Hepatocyte (in vitro differentiated cells): ENCODE results near the gene LDLRAD4. TPM values are rescaled to one million over a fixed set of nuclear protein-coding genes. Genes with fewer than 3 reads are reported as not detected.

Experiments
- DNase-seq: peaks from one replicate; pipeline ENCODE4 v3.0.0-alpha.2; 2016; ENCODE audit warnings: low spot score
- H2AFZ ChIP-seq: fragments of 200-600 bp; sonication (generic); 2 replicates; pipeline ENCODE4 v1.6.0; 2016; ENCODE audit warnings: antibody characterized with exemption, mild to moderate bottlenecking
- H3K27ac ChIP-seq: fragments of 200-600 bp; sonication (generic); 2 replicates; pipeline ENCODE4 v1.5.1; 2016; ENCODE audit warnings: mild to moderate bottlenecking
- H3K27me3 ChIP-seq: fragments of 200-600 bp; sonication (generic); 2 replicates; pipeline ENCODE4 v1.6.1; 2016
- H3K36me3 ChIP-seq: fragments of 200-600 bp; sonication (generic); replicated peaks from 2 replicates; pipeline ENCODE4 v1.5.1; 2016; ENCODE audit warnings: low read depth; ENCODE audit not compliant: insufficient read depth
- H3K4me1 ChIP-seq: fragments of 200-600 bp; sonication (generic); 2 replicates; pipeline ENCODE4 v1.5.1; 2016; ENCODE audit warnings: mild to moderate bottlenecking, moderate library complexity; ENCODE audit not compliant: insufficient read depth
- H3K4me2 ChIP-seq: fragments of 200-600 bp; sonication (generic); 2 replicates; pipeline ENCODE4 v1.6.0; 2016
- H3K4me3 ChIP-seq: fragments of 200-600 bp; sonication (generic); 2 replicates; pipeline ENCODE4 v1.5.1; 2016; ENCODE audit warnings: mild to moderate bottlenecking
- H3K79me2 ChIP-seq: fragments of 200-600 bp; sonication (generic); 2 replicates; pipeline ENCODE4 v1.6.0; 2017; ENCODE audit warnings: mild to moderate bottlenecking
- H3K9me2 ChIP-seq: fragments of 200-600 bp; sonication (generic); replicated peaks from 2 replicates; pipeline ENCODE4 v1.6.0; 2017; ENCODE audit warnings: mild to moderate bottlenecking; ENCODE audit not compliant: insufficient read depth
- H3K9me3 ChIP-seq: fragments of 200-600 bp; sonication (generic); 2 replicates; pipeline ENCODE4 v1.5.1; 2016; ENCODE audit warnings: low read depth, mild to moderate bottlenecking
- H4K20me1 ChIP-seq: fragments of 200-600 bp; sonication (generic); 2 replicates; pipeline ENCODE4 v1.6.0; 2016; ENCODE audit warnings: mild to moderate bottlenecking; ENCODE audit not compliant: insufficient read depth, poor library complexity, severe bottlenecking
- CTCF ChIP-seq: fragments of 200-600 bp; sonication (generic); IDR thresholded peaks from 2 replicates; pipeline ENCODE4 v1.5.1; 2016; ENCODE audit warnings: antibody characterized with exemption, mild to moderate bottlenecking; ENCODE audit not compliant: poor library complexity
- EZH2 ChIP-seq: fragments of 200-600 bp; sonication (generic); IDR thresholded peaks from 2 replicates; pipeline ENCODE4 v1.6.1; 2016; ENCODE audit warnings: antibody characterized with exemption, mild to moderate bottlenecking, borderline replicate concordance
- EZH2phosphoT487 ChIP-seq: fragments of 200-600 bp; sonication (generic); IDR thresholded peaks from one replicate; pipeline ENCODE4 v1.6.1; 2018; ENCODE audit warnings: antibody characterized with exemption, mild to moderate bottlenecking, low read depth, moderate library complexity; ENCODE audit not compliant: unreplicated experiment, severe bottlenecking
- WGBS: methylation state at CpG from one replicate; pipeline ENCODE4 v1.1.6; 2016; ENCODE audit warnings: low lambda C conversion rate; ENCODE audit errors: missing lambda C conversion rate; 5-methylcytosine and 5-hydroxymethylcytosine counted together
- polyA plus RNA-seq: library from polyadenylated mRNA; unstranded; fragments of >200 nt; fragmentation: Nextera tagmentation; extraction: Ambion mirVana; gene quantifications from 2 replicates; pipeline ENCODE4 v1.2.1, GENCODE V29; 2016
- total RNA-seq: library from RNA; depleted of rRNA; stranded (reverse); fragments of >200 nt; gene quantifications from 2 replicates; pipeline ENCODE4 v1.2.3, GENCODE V29; 2014

Gene LDLRAD4
- total and polyA plus RNA-seq, 2 experiments from 2014 or later: 15.1 to 29.0 TPM

GRCh38 chr18:13318731-13319501, 100.4 kb downstream of the LDLRAD4 start:
- no peak overlapping the region for H3K4me2 ChIP-seq
- DNase-seq: no peak
- H3K4me1 ChIP-seq: no peaks in the 10 kb centered on the region
- no peak overlapping the region for H3K27ac ChIP-seq
- no peaks in the 10 kb centered on the region for H3K36me3 ChIP-seq
- no peak overlapping the region for H2AFZ ChIP-seq
- H3K79me2 ChIP-seq: no peaks in the 10 kb centered on the region
- no peaks in the 10 kb centered on the region for H3K9me2 ChIP-seq
- no peaks in the 10 kb centered on the region for H4K20me1 ChIP-seq
- no peak overlapping the region for H3K4me3 ChIP-seq
- H3K9me3 ChIP-seq: no peaks in the 10 kb centered on the region
- H3K27me3 ChIP-seq: no peaks in the 10 kb centered on the region
- WGBS: 87% methylated on average over 19 of the region's 19 CpGs
- no peak for TF ChIP-seq EZH2
- no peak for TF ChIP-seq CTCF
- no peak for TF ChIP-seq EZH2phosphoT487

- Histone ChIP-seq H3K79me2 (no peaks in the 10 kb centered on the region), H3K27ac (no peak overlapping the region), H3K9me2 (no peaks in the 10 kb centered on the region), H3K4me3 (no peak overlapping the region), H3K36me3 (no peaks in the 10 kb centered on the region), H3K27me3 (no peaks in the 10 kb centered on the region), H3K4me1 (no peaks in the 10 kb centered on the region), H4K20me1 (no peaks in the 10 kb centered on the region), H3K4me2 (no peak overlapping the region), H3K9me3 (no peaks in the 10 kb centered on the region), H2AFZ (no peak overlapping the region)
- no peak for DNase-seq
- TF ChIP-seq EZH2 (no peak), EZH2phosphoT487 (no peak), CTCF (no peak)
- 76% methylated on average over 4 of the region's 4 CpGs for WGBS
Measured at GRCh38 chr18:13319629-13320028, 101.1 kb downstream of the LDLRAD4 start.

DNA sequence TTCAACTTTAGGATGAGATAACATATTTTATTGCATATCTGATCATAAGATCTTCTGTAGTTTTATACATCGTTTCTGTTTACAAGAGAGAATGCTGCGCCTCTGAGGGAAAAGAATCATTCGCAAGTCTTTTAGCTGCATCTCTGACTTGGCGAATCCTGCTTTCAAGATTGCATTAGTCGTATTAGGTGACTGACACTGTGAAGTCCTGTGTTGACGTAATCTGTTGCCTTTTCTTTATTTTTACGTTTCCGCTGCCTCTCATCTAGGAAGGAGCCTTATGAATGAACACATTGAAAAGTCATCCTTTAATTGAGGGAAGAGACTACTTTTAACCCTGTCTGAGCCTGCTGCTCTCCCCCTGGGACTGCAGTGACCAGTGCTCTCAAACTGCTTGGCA, 101.5 kb downstream of the LDLRAD4 start:
- Histone ChIP-seq H3K4me1 (no peaks in the 10 kb centered on the region), H3K9me3 (no peaks in the 10 kb centered on the region), H3K27me3 (no peaks in the 10 kb centered on the region), H3K4me2 (no peak overlapping the region), H3K4me3 (no peak overlapping the region), H2AFZ (no peak overlapping the region), H3K36me3 (no peaks in the 10 kb centered on the region), H3K9me2 (no peaks in the 10 kb centered on the region), H4K20me1 (no peaks in the 10 kb centered on the region), H3K79me2 (no peaks in the 10 kb centered on the region), H3K27ac (no peak overlapping the region)
- TF ChIP-seq CTCF: no peak
- no peak for TF ChIP-seq EZH2
- TF ChIP-seq EZH2phosphoT487: no peak
- no peak for DNase-seq
- WGBS: 87% methylated on average over 8 of the region's 8 CpGs
